ENCODE data around the gene PGM1. TPM values are rescaled to one million over a fixed set of nuclear protein-coding genes. Genes with fewer than 3 reads are reported as not detected.

The PGM1 gene
- total RNA-seq, 4 donors from 2014 or later, result 111 to 275 (median 132) TPM

- TF ChIP-seq CTCF (IDR thresholded peaks at IDR 0.05; ENCODE audit: low read depth), result no peak
Observed at GRCh38 chr1:63641615-63642014, 48.4 kb downstream of the PGM1 start.

- no peak for TF ChIP-seq CTCF (IDR thresholded peaks at IDR 0.05; ENCODE audit: low read depth)
Observed at GRCh38 chr1:63642901-63643300, 49.7 kb downstream of the PGM1 start.

- no peak for TF ChIP-seq CTCF (IDR thresholded peaks at IDR 0.05; ENCODE audit: low read depth)
Observed at GRCh38 chr1:63643517-63643916, 50.3 kb downstream of the PGM1 start.

- no peak for TF ChIP-seq CTCF (IDR thresholded peaks at IDR 0.05; ENCODE audit: low read depth)
Observed at GRCh38 chr1:63643926-63644325, 50.7 kb downstream of the PGM1 start.

GRCh38 chr1:63645317-63645716 is 52.1 kb downstream of the PGM1 start:
- TF ChIP-seq CTCF (IDR thresholded peaks at IDR 0.05; ENCODE audit: low read depth), result no peak

GRCh38 chr1:63648689-63649088 is 55.5 kb downstream of the PGM1 start:
- TF ChIP-seq CTCF (IDR thresholded peaks at IDR 0.05; ENCODE audit: low read depth), result no peak

- no peak for TF ChIP-seq CTCF (IDR thresholded peaks at IDR 0.05; ENCODE audit: low read depth)
Observed at GRCh38 chr1:63651161-63651701, 58.0 kb downstream of the PGM1 start.

Measured in subcutaneous adipose tissue (tissue), 4 donors.